Measurements from ENCODE around the gene NEDD4.
"Not testable (repeated sequence)": the region's sequence is repeated elsewhere in the genome, so short reads cannot be mapped to it uniquely, and the experiment has no call there.

Gene NEDD4

GRCh38 chr15:56004281-56004680 lies 10.9 kb upstream of the NEDD4 start:
- DNase-seq (ENCODE audit: low spot score) = not testable (repeated sequence)

- DNase-seq (ENCODE audit: low spot score) = not testable (repeated sequence)
Observed at GRCh38 chr15:56003777-56004176, 10.4 kb upstream of the NEDD4 start.

- DNase-seq (ENCODE audit: low spot score) = not testable (repeated sequence)
Observed at GRCh38 chr15:56003277-56003676, 9.9 kb upstream of the NEDD4 start.

GRCh38 chr15:56001471-56002078 lies 8.2 kb upstream of the NEDD4 start:
- no peak for DNase-seq (ENCODE audit: low spot score)

GRCh38 chr15:55999658-56000057 lies 6.2 kb upstream of the NEDD4 start:
- DNase-seq (ENCODE audit: low spot score) = no peak

- DNase-seq (ENCODE audit: low spot score) = no peak
Observed at GRCh38 chr15:55998478-55998877, 5.1 kb upstream of the NEDD4 start.

- peak; percentile 61 for DNase-seq (ENCODE audit: low spot score)
Observed at GRCh38 chr15:55993804-55994560, 570 bp upstream of the NEDD4 start.

- no peak for DNase-seq (ENCODE audit: low spot score)
Observed at GRCh38 chr15:55992769-55993110, 672 bp downstream of the NEDD4 start.

- no peak for DNase-seq (ENCODE audit: low spot score)
Observed at GRCh38 chr15:55991802-55992768, 1.3 kb downstream of the NEDD4 start.

- no peak for DNase-seq (ENCODE audit: low spot score)
Observed at GRCh38 chr15:55990998-55991397, 2.4 kb downstream of the NEDD4 start.

GRCh38 chr15:55990516-55990915 lies 2.9 kb downstream of the NEDD4 start:
- DNase-seq (ENCODE audit: low spot score) = no peak

GRCh38 chr15:55989383-55989782 lies 4.0 kb downstream of the NEDD4 start:
- DNase-seq (ENCODE audit: low spot score) = no peak

GRCh38 chr15:55981582-55982249 lies 11.7 kb downstream of the NEDD4 start:
- DNase-seq (ENCODE audit: low spot score) = no peak

GRCh38 chr15:55980511-55980910 lies 12.9 kb downstream of the NEDD4 start:
- DNase-seq (ENCODE audit: low spot score) = no peak

- no peak for DNase-seq (ENCODE audit: low spot score)
Observed at GRCh38 chr15:55977231-55977630, 16.2 kb downstream of the NEDD4 start.

GRCh38 chr15:55970286-55970685 lies 23.1 kb downstream of the NEDD4 start:
- no peak for DNase-seq (ENCODE audit: low spot score)

GRCh38 chr15:55969582-55969981 lies 23.8 kb downstream of the NEDD4 start:
- DNase-seq (ENCODE audit: low spot score) = no peak

GRCh38 chr15:55968923-55969322 lies 24.5 kb downstream of the NEDD4 start:
- DNase-seq (ENCODE audit: low spot score) = no peak

- DNase-seq (ENCODE audit: low spot score) = no peak
Observed at GRCh38 chr15:55965091-55965490, 28.3 kb downstream of the NEDD4 start.

- no peak for DNase-seq (ENCODE audit: low spot score)
Observed at GRCh38 chr15:55960946-55961345, 32.5 kb downstream of the NEDD4 start.

GRCh38 chr15:55959744-55960447 lies 33.5 kb downstream of the NEDD4 start:
- DNase-seq (ENCODE audit: low spot score) = no peak

GRCh38 chr15:55958349-55958748 lies 35.1 kb downstream of the NEDD4 start:
- no peak for DNase-seq (ENCODE audit: low spot score)
